Suprapubic skin (tissue), 4 donors: Measurements from ENCODE around the gene GRIK4. TPM values are rescaled to one million over a fixed set of nuclear protein-coding genes. Genes with fewer than 3 reads are reported as not detected.

Source experiments
- DNase-seq, 2 donors: peaks; one replicate each; pipeline ENCODE4 v3.0.0-alpha.2; 2019; ENCODE audit warnings: low spot score in 2 of 2
- H3K27ac ChIP-seq: fragments of 200-600 bp; sonication (generic); one replicate; pipeline ENCODE4 v1.5.1; 2019
- H3K27me3 ChIP-seq: fragments of 200-600 bp; sonication (generic); one replicate; pipeline ENCODE4 v1.5.1; 2019
- H3K36me3 ChIP-seq: fragments of 200-600 bp; sonication (generic); one replicate; pipeline ENCODE4 v1.5.1; 2019
- H3K4me1 ChIP-seq: fragments of 200-600 bp; sonication (generic); one replicate; pipeline ENCODE4 v1.5.1; 2019
- H3K4me3 ChIP-seq: fragments of 200-600 bp; sonication (generic); one replicate; pipeline ENCODE4 v1.5.1; 2019; ENCODE audit warnings: mild to moderate bottlenecking
- H3K9me3 ChIP-seq: fragments of 200-600 bp; sonication (generic); one replicate; pipeline ENCODE4 v1.5.1; 2019
- CTCF ChIP-seq, 2 donors: fragments of 200-600 bp in 1 of 2; fragments of 450-650 bp in 1 of 2; sonication (generic) in 1 of 2; IDR thresholded peaks; one replicate each; pipeline ENCODE4 v1.5.1; 2016 to 2019; ENCODE audit warnings: antibody characterized with exemption in 2 of 2, mild to moderate bottlenecking in 1 of 2, moderate library complexity in 1 of 2
- EP300 ChIP-seq: sonication (generic); formaldehyde crosslinking; IDR thresholded peaks from one replicate; pipeline ENCODE4 v1.6.1; 2017; ENCODE audit warnings: antibody characterized with exemption
- POLR2A ChIP-seq, 2 donors: fragments of 450-650 bp; IDR thresholded peaks; one replicate each; pipeline ENCODE4 v1.6.1; 2017; ENCODE audit warnings: antibody characterized with exemption in 2 of 2, mild to moderate bottlenecking in 2 of 2, moderate library complexity in 2 of 2
- POLR2AphosphoS5 ChIP-seq, 3 donors: sonication (generic); formaldehyde crosslinking; IDR thresholded peaks; one replicate each; pipeline ENCODE4 v1.6.1; 2017; ENCODE audit warnings: antibody characterized with exemption in 3 of 3
- WGBS: methylation state at CpG from one replicate; pipeline ENCODE4 v1.1.5; 2018; 5-methylcytosine and 5-hydroxymethylcytosine counted together
- total RNA-seq, 4 donors: library from RNA; depleted of rRNA; stranded (reverse); fragments of >200 nt; gene quantifications; one replicate each; pipeline ENCODE4 v1.1.0, GENCODE V29; 2016

The GRIK4 gene
- total RNA-seq, 4 donors from 2014 or later, result 0.24 TPM; not detected in 3

- peaks cover 15% of the 10 kb centered on the region for H3K27me3 ChIP-seq
- no peak overlapping the region for H3K4me3 ChIP-seq
- H3K4me1 ChIP-seq, result peaks cover 7% of the 10 kb centered on the region
- no peak overlapping the region for H3K27ac ChIP-seq
- DNase-seq, result no peak
- TF ChIP-seq CTCF (IDR thresholded peaks at IDR 0.05) (no peak), POLR2AphosphoS5 (IDR thresholded peaks at IDR 0.05) (no peak), EP300 (no peak), POLR2A (IDR thresholded peaks at IDR 0.05) (no peak)
- H3K9me3 ChIP-seq, result no peaks in the 10 kb centered on the region
- WGBS, result 83% methylated on average over 4 of the region's 5 CpGs
- H3K36me3 ChIP-seq, result no peaks in the 10 kb centered on the region
Measured at GRCh38 chr11:120932305-120932915, 420.9 kb downstream of the GRIK4 start.

GRCh38 chr11:120936356-120936755 lies 424.8 kb downstream of the GRIK4 start:
- no peaks in the 10 kb centered on the region for H3K36me3 ChIP-seq
- H3K9me3 ChIP-seq, result no peaks in the 10 kb centered on the region
- H3K27me3 ChIP-seq, result peaks cover 39% of the 10 kb centered on the region
- TF ChIP-seq POLR2A (IDR thresholded peaks at IDR 0.05) (no peak), EP300 (no peak), CTCF (IDR thresholded peaks at IDR 0.05) (no peak), POLR2AphosphoS5 (IDR thresholded peaks at IDR 0.05) (no peak)
- H3K27ac ChIP-seq, result no peak overlapping the region
- no peak for DNase-seq
- WGBS, result 67% methylated on average over 3 of the region's 3 CpGs
- no peaks in the 10 kb centered on the region for H3K4me1 ChIP-seq
- H3K4me3 ChIP-seq, result no peak overlapping the region

GRCh38 chr11:120937501-120937900 lies 426.0 kb downstream of the GRIK4 start:
- 46% methylated on average over 5 of the region's 5 CpGs for WGBS
- H3K27ac ChIP-seq, result no peak overlapping the region
- H3K36me3 ChIP-seq, result no peaks in the 10 kb centered on the region
- peaks cover 43% of the 10 kb centered on the region for H3K27me3 ChIP-seq
- TF ChIP-seq EP300 (no peak), POLR2AphosphoS5 (IDR thresholded peaks at IDR 0.05) (no peak), CTCF (IDR thresholded peaks at IDR 0.05) (no peak), POLR2A (IDR thresholded peaks at IDR 0.05) (no peak)
- no peaks in the 10 kb centered on the region for H3K4me1 ChIP-seq
- H3K4me3 ChIP-seq, result no peak overlapping the region
- no peak for DNase-seq
- H3K9me3 ChIP-seq, result no peaks in the 10 kb centered on the region

GRCh38 chr11:120938260-120938659 lies 426.7 kb downstream of the GRIK4 start:
- peaks cover 43% of the 10 kb centered on the region for H3K27me3 ChIP-seq
- WGBS, result 55% methylated on average over 4 of the region's 4 CpGs
- H3K36me3 ChIP-seq, result no peaks in the 10 kb centered on the region
- no peaks in the 10 kb centered on the region for H3K9me3 ChIP-seq
- TF ChIP-seq POLR2A (IDR thresholded peaks at IDR 0.05) (no peak), POLR2AphosphoS5 (IDR thresholded peaks at IDR 0.05) (no peak), CTCF (IDR thresholded peaks at IDR 0.05) (no peak), EP300 (no peak)
- no peak for DNase-seq
- no peak overlapping the region for H3K4me3 ChIP-seq
- H3K27ac ChIP-seq, result no peak overlapping the region
- H3K4me1 ChIP-seq, result no peaks in the 10 kb centered on the region

- peaks cover 9% of the 10 kb centered on the region for H3K9me3 ChIP-seq
- TF ChIP-seq CTCF (IDR thresholded peaks at IDR 0.05) (no peak), POLR2A (IDR thresholded peaks at IDR 0.05) (no peak), POLR2AphosphoS5 (IDR thresholded peaks at IDR 0.05) (no peak), EP300 (no peak)
- H3K27me3 ChIP-seq, result peaks cover 38% of the 10 kb centered on the region
- no peak for DNase-seq
- H3K4me3 ChIP-seq, result no peak overlapping the region
- no peaks in the 10 kb centered on the region for H3K4me1 ChIP-seq
- H3K36me3 ChIP-seq, result no peaks in the 10 kb centered on the region
- 76% methylated on average over 10 of the region's 10 CpGs for WGBS
- no peak overlapping the region for H3K27ac ChIP-seq
Measured at GRCh38 chr11:120940160-120940848, 428.8 kb downstream of the GRIK4 start.
